Psoas muscle (tissue), 8 donors: ENCODE data around the gene HOXC5. TPM values are rescaled to one million over a fixed set of nuclear protein-coding genes. Genes with fewer than 3 reads are reported as not detected.

ENCODE experiments used
- ATAC-seq, 4 donors: fragments of 200-7000 bp; cut with Tn5 transposase; one replicate each; pipeline ENCODE4 v1.9.1; 2020; ENCODE audit warnings: moderate library complexity in 3 of 4, mild to moderate bottlenecking in 2 of 4
- DNase-seq, 2 donors: peaks; one replicate each; pipeline ENCODE4 v3.0.0-alpha.2; 2020
- H3K27ac ChIP-seq: fragments of 200-600 bp; one replicate; pipeline ENCODE4 v1.8.0; 2022
- H3K27me3 ChIP-seq, 3 donors: fragments of 200-600 bp in 1 of 3; one replicate each; pipeline versions ENCODE4 v1.6.1 to v1.8.0; 2013 to 2022; ENCODE audit warnings: low read length in 2 of 3, mild to moderate bottlenecking in 2 of 3, moderate library complexity in 1 of 3; ENCODE audit not compliant: insufficient read depth in 3 of 3
- H3K36me3 ChIP-seq, 2 donors: fragments of 200-600 bp in 1 of 2; one replicate each; pipeline versions ENCODE4 v1.6.1 to v1.8.0; 2013 to 2022; ENCODE audit warnings: low read depth in 1 of 2, mild to moderate bottlenecking in 1 of 2, moderate library complexity in 1 of 2; ENCODE audit not compliant: insufficient read depth in 1 of 2
- H3K4me1 ChIP-seq: fragments of 200-600 bp; one replicate; pipeline ENCODE4 v1.8.0; 2022
- H3K4me3 ChIP-seq: fragments of 200-600 bp; one replicate; pipeline ENCODE4 v1.8.0; 2022; ENCODE audit warnings: mild to moderate bottlenecking
- H3K9me3 ChIP-seq: fragments of 200-600 bp; one replicate; pipeline ENCODE4 v1.8.0; 2022
- WGBS, 3 donors: extraction: QIAGEN DNeasy Blood & Tissue Kit; methylation state at CpG; one replicate each; pipeline versions ENCODE4 v1.1.6 to v1.1.7; 2013; 5-methylcytosine and 5-hydroxymethylcytosine counted together
- intact Hi-C, 2 donors: fragments of 100-400 bp; cut with DNase I; formaldehyde crosslinking; loops; one replicate each; pipeline versions ENCODE4 v1.11.0 to v1.14.2; 2022
- polyA plus RNA-seq, 3 donors: library from polyadenylated mRNA; stranded (reverse); fragments of 200-250 nt; gene quantifications; one replicate each; pipeline ENCODE4 v1.2.3, GENCODE V29; 2013
- total RNA-seq, 4 donors: library from RNA; stranded (reverse); fragmentation: NEBNext Ultra II Directional in 2 of 4; extraction: Animal tissue kit (Norgen Biotek cat#: 25700) in 2 of 4; gene quantifications; one replicate each; pipeline versions ENCODE4 v1.2.1 to v1.2.4, GENCODE V29; 2021 to 2023
- TF ChIP-seq, protein P1 (sequence below): fragments of 200-600 bp; IDR thresholded peaks from one replicate; pipeline ENCODE4 v1.8.0; 2022; ENCODE audit warnings: antibody characterized with exemption
- donor health status: healthy with polysubstance abuse.
- donor health status: DM: no; HTN: no; CAD: no; lungs with moderate emphysema.
- donor health status: Bipolar disorder and iron deficiency.
- donor health status: healthy.
- donor health status: DM: yes; HTN: yes; CAD: no.
- donor health status: DM: no; HTN: no; CAD: no.
- donor health status: DM: no; HTN: no; CAD: no.
- donor health status: DM: yes; HTN: yes; CAD: no.

HOXC5 gene
- total and polyA plus RNA-seq, 7 donors = 0.03 to 3.3 (median 0.58) TPM

DNA sequence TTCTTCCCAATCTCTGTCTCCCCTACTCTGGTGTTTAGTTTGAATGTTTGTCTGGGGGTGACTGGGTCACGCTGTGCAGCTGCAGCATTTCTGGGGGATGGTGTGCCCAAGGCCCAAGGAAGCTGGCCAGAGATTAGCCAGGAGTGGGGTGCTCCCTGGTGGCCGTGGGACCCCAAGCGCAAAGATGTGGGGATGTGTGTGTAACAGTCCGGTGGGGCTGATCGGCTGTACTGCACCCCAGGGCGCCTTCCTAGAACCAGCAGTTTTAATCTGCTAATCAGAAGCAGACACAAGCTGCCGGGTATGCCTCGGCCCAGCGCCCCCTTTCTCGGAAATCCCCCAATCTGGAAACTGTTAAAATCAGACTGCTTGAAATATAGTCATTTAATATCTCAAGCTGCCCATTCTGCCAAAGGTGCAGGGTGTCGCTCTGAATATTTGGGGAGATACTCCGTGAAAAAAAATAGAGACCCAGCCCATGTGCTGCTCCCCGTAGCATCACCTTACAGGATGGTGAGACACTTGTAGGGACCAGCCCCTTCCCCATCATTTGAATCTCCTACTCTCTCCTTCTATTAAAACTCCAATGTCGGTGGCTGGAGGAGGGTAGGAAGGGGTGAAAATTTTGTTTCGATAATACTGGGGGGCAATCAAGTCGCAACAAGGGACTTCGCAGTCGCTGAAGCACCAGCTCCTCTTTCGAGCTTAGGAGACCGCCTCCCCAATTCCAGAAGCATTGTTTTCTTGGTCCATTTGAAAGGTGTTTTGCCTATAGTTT lies 28.6 kb upstream of the HOXC5 start:
- H3K27ac ChIP-seq = peak overlapping the region; percentile 95
- WGBS, 3 donors = 53 to 63% (median 54%) methylated on average over 20 of the region's 20 CpGs
- ATAC-seq = no peak

DNA sequence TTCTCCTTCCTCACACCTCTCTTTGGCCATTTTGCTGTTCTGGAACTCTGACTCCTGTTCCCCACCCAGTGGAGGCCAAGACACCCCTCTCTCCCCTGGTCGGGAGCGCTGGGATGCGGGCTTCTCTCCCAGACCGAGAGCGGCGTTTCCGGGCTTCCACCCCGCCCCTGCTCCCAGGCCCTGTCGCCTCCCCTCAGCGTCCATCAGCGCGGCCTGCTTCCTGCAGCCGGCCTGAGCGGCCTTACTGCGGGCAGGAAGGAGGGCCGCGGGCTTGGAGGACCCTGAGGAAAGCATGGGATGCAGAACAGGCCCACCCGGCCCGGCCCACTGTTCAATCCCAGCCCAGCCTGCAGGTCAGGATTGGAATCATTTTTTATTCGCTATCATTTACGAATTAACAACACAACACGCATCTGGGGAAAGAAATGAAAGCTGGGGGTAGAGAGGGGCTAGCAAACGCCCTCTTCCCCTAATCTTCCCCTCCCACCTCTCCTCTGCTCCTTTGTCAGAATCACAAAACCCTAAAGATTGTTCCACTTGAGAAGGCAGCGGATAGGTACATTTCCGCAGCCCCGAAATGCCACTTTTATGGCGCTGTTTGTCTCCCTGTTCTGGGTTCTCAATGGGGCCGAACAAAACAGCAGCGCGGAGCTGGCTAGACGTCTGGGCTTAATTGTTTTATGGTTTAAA lies 27.9 kb upstream of the HOXC5 start:
- Histone ChIP-seq H3K27ac (peak overlapping the region; percentile 95), H3K9me3 (no peaks in the 10 kb centered on the region), H3K36me3 (no peaks in the 10 kb centered on the region), H3K4me3 (peak overlapping the region; percentile 78), H3K27me3 (no peaks in the 10 kb centered on the region), H3K4me1 (peaks cover 19% of the 10 kb centered on the region)
- intact Hi-C loops = loop anchor here in 1 of 2 donors (5.0 kb wide), 2 partner anchors 192 to 272 kb away; no protein-coding TSS in a partner anchor
- TF ChIP-seq, protein P1, sequence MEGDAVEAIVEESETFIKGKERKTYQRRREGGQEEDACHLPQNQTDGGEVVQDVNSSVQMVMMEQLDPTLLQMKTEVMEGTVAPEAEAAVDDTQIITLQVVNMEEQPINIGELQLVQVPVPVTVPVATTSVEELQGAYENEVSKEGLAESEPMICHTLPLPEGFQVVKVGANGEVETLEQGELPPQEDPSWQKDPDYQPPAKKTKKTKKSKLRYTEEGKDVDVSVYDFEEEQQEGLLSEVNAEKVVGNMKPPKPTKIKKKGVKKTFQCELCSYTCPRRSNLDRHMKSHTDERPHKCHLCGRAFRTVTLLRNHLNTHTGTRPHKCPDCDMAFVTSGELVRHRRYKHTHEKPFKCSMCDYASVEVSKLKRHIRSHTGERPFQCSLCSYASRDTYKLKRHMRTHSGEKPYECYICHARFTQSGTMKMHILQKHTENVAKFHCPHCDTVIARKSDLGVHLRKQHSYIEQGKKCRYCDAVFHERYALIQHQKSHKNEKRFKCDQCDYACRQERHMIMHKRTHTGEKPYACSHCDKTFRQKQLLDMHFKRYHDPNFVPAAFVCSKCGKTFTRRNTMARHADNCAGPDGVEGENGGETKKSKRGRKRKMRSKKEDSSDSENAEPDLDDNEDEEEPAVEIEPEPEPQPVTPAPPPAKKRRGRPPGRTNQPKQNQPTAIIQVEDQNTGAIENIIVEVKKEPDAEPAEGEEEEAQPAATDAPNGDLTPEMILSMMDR = no peak
- peak in 1 of 2 donors; percentile 78 for DNase-seq
- ATAC-seq = no peak
- WGBS, 3 donors = 44 to 55% (median 49%) methylated on average over 31 of the region's 31 CpGs

More for the DNA sequence above, 28.6 kb upstream of the HOXC5 start:
- Histone ChIP-seq H3K36me3 (no peaks in the 10 kb centered on the region), H3K4me3 (peak overlapping the region; percentile 78), H3K27me3 (no peaks in the 10 kb centered on the region), H3K4me1 (peaks cover 19% of the 10 kb centered on the region), H3K9me3 (no peaks in the 10 kb centered on the region)
- DNase-seq = peak in 1 of 2 donors; percentile 46
- TF ChIP-seq, protein P1 = no peak
- intact Hi-C loops = loop anchor here in 1 of 2 donors (5.0 kb wide), 1 partner anchor 273 kb away; no protein-coding TSS in a partner anchor

DNA sequence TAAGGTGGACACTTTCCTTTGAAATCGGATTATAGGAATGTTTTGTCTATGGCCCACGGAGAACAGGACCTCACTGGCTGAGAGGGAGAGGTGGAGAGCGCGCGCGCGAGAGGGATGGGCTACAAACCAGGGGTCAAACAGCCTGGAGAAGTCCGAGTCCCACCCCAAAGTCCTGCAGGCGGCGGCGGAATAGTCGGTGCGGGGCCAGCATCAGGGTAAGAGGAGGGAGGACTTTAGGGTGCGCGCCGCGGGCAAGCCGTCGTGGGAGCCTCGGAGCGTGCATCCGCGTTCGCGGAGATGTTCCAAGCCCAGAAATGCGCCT lies 27.4 kb upstream of the HOXC5 start:
- Histone ChIP-seq H3K36me3 (no peaks in the 10 kb centered on the region), H3K4me3 (peak overlapping the region; percentile 78), H3K27me3 (no peaks in the 10 kb centered on the region), H3K9me3 (no peaks in the 10 kb centered on the region), H3K27ac (peak overlapping the region; percentile 95), H3K4me1 (peaks cover 22% of the 10 kb centered on the region)
- no peak for ATAC-seq
- WGBS, 3 donors = 25 to 32% (median 26%) methylated on average over 26 of the region's 26 CpGs
- intact Hi-C loops = loop anchor here in 1 of 2 donors (5.0 kb wide), 1 partner anchor 192 kb away; no protein-coding TSS in a partner anchor
- peak in 1 of 2 donors; percentile 64 for DNase-seq
- TF ChIP-seq, protein P1 = no peak

DNA sequence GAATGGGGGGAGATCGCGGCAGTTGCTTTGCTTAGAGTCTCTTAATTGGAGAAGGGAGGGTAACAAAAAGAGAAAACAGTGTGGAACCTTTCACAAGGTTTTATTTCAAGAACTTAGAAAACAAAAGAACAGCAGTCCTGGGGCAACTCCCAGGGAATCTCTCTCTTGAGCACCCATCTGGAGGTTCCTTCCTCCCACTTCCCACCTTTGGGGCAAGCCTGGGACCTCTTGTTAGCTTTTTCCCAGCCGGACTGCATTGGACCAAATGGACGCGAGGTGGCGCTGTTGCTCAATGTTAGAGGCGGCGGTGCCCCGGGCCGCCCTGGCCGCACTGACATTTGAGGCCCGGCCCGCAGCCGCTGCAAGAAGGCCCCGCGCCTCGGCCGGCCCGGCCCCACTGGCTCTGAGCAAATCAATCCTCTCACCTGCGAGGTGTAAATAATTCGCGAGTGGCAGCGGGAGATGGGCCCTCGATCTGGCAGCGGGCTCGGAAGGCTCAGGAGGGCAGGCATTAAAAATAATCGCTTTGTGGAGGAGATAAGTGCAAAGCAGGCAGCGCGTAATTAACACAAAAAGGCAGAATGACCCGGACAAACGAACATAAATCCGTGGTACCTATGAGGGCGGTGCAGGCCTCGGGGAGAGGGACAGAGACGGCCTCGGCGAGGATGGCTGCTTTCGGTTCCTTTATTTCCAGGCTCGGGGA lies 26.8 kb upstream of the HOXC5 start:
- Histone ChIP-seq H3K4me3 (peak overlapping the region; percentile 78), H3K36me3 (no peaks in the 10 kb centered on the region), H3K4me1 (peaks cover 24% of the 10 kb centered on the region), H3K27me3 (no peaks in the 10 kb centered on the region), H3K27ac (peak overlapping the region; percentile 95), H3K9me3 (no peaks in the 10 kb centered on the region)
- intact Hi-C loops = loop anchor here (1.0 to 5.0 kb wide), 4 partner anchors 14 to 195 kb away; no protein-coding TSS in a partner anchor
- ATAC-seq (peak; percentile 80 to 88 (median 83)), DNase-seq (peak; percentile 90 to 95)
- TF ChIP-seq, protein P1 = peak; percentile 95
- WGBS, 3 donors = 4 to 10% (median 7%) methylated on average over 39 of the region's 39 CpGs
